ENCODE measurements around the gene CADM1. TPM values are rescaled to one million over a fixed set of nuclear protein-coding genes. Genes with fewer than 3 reads are reported as not detected.

CADM1 gene
- total RNA-seq, 1 experiment from 2014 or later = 0.79 TPM

DNA sequence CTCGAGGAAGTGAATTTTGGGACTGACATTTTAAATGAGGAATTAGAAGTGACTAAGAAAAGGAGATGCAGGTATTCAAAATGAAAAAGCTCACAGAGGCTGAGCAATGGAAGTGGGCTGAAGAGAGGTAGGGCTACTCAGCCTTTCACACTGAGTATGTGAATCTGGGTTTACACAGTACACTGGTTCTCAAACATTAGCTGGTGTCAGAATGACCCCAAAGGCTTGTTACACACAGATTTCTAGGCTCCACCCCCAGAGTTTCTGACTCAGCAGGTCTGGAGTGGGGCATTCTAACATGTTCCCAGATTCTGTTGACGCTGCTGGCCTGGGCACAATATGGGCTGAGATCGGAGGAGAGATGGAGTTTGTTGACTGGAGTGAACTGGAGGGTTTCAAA, 32.8 kb downstream of the CADM1 start:
- no peak for DNase-seq (ENCODE audit: low read depth, low spot score)
- Histone ChIP-seq H3K4me3 (replicated peaks in 1 of 2; ENCODE audit: low read depth in 1 of 2, low read length in 2 of 2) (no peak overlapping the region), H3K4me1 (ENCODE audit: control insufficient read depth in 1 of 2, insufficient read depth in 2 of 2, low read length in 2 of 2) (no peaks in the 10 kb centered on the region), H3K9ac (ENCODE audit: low read length) (no peak overlapping the region), H4K20me1 (ENCODE audit: insufficient read depth) (no peaks in the 10 kb centered on the region), H3K4me2 (ENCODE audit: low read length) (no peak overlapping the region), H3K27me3 (ENCODE audit: insufficient read depth, low read length) (no peaks in the 10 kb centered on the region), H3K79me2 (ENCODE audit: insufficient read depth, low read length) (no peaks in the 10 kb centered on the region), H2AFZ (ENCODE audit: low read depth, low read length, poor library complexity, severe bottlenecking) (no peak overlapping the region), H3K9me2 (ENCODE audit: insufficient read depth) (no peaks in the 10 kb centered on the region), H3K36me3 (ENCODE audit: control insufficient read depth in 1 of 2, insufficient read depth in 2 of 2, low read length in 2 of 2) (no peaks in the 10 kb centered on the region), H3K9me3 (ENCODE audit: control insufficient read depth in 1 of 2, insufficient read depth in 1 of 2, low read depth in 1 of 2, low read length in 2 of 2) (peaks cover 0 to 14% of the 10 kb centered on the region in 2 experiments; a peak in 2 of 4 replicates), H3K27ac (ENCODE audit: low read depth, low read length) (no peak overlapping the region)
- ChIA-PET RAD21 (ENCODE audit: low non-redundant PET in 1 of 2, low total read pairs in 2 of 2, uncharacterized antibody in 2 of 2, unreplicated experiment in 2 of 2) (no interaction called here), CTCF (no interaction called here), POLR2A (no interaction called here)
- no peak for ATAC-seq
- BruUV-seq (replicated peaks) = no TSS peak
- TF ChIP-seq SRF (IDR thresholded peaks at IDR 0.05; ENCODE audit: low read depth) = no peak
- no peak for TF ChIP-seq ZNF274 (IDR thresholded peaks at IDR 0.05; ENCODE audit: low read depth, low read length)
- TF ChIP-seq RAD21 (IDR thresholded peaks at IDR 0.05; ENCODE audit: low read depth) = no peak
- no peak for TF ChIP-seq EZH2phosphoT487 (IDR thresholded peaks at IDR 0.05; ENCODE audit: borderline replicate concordance)
- no peak for TF ChIP-seq ZFX (IDR thresholded peaks at IDR 0.05)
- no peak for TF ChIP-seq YY1 (IDR thresholded peaks at IDR 0.05; ENCODE audit: extremely low read depth, insufficient replicate concordance, low read depth, low read length)
- TF ChIP-seq, protein P1, sequence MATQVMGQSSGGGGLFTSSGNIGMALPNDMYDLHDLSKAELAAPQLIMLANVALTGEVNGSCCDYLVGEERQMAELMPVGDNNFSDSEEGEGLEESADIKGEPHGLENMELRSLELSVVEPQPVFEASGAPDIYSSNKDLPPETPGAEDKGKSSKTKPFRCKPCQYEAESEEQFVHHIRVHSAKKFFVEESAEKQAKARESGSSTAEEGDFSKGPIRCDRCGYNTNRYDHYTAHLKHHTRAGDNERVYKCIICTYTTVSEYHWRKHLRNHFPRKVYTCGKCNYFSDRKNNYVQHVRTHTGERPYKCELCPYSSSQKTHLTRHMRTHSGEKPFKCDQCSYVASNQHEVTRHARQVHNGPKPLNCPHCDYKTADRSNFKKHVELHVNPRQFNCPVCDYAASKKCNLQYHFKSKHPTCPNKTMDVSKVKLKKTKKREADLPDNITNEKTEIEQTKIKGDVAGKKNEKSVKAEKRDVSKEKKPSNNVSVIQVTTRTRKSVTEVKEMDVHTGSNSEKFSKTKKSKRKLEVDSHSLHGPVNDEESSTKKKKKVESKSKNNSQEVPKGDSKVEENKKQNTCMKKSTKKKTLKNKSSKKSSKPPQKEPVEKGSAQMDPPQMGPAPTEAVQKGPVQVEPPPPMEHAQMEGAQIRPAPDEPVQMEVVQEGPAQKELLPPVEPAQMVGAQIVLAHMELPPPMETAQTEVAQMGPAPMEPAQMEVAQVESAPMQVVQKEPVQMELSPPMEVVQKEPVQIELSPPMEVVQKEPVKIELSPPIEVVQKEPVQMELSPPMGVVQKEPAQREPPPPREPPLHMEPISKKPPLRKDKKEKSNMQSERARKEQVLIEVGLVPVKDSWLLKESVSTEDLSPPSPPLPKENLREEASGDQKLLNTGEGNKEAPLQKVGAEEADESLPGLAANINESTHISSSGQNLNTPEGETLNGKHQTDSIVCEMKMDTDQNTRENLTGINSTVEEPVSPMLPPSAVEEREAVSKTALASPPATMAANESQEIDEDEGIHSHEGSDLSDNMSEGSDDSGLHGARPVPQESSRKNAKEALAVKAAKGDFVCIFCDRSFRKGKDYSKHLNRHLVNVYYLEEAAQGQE (IDR thresholded peaks at IDR 0.05; ENCODE audit: low read depth) = no peak
- TF ChIP-seq CEBPB (IDR thresholded peaks at IDR 0.05; ENCODE audit: low read depth) = no peak
- no peak for TF ChIP-seq EGR1 (IDR thresholded peaks at IDR 0.05; ENCODE audit: low read depth)
- no peak for TF ChIP-seq POLR2AphosphoS5 (IDR thresholded peaks at IDR 0.05; ENCODE audit: low read depth, low read length)
- TF ChIP-seq, protein P2, sequence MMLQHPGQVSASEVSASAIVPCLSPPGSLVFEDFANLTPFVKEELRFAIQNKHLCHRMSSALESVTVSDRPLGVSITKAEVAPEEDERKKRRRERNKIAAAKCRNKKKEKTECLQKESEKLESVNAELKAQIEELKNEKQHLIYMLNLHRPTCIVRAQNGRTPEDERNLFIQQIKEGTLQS (IDR thresholded peaks at IDR 0.05) = no peak
- no peak for TF ChIP-seq FOSL1 (IDR thresholded peaks at IDR 0.05; ENCODE audit: low read depth)
- TF ChIP-seq, protein P3, sequence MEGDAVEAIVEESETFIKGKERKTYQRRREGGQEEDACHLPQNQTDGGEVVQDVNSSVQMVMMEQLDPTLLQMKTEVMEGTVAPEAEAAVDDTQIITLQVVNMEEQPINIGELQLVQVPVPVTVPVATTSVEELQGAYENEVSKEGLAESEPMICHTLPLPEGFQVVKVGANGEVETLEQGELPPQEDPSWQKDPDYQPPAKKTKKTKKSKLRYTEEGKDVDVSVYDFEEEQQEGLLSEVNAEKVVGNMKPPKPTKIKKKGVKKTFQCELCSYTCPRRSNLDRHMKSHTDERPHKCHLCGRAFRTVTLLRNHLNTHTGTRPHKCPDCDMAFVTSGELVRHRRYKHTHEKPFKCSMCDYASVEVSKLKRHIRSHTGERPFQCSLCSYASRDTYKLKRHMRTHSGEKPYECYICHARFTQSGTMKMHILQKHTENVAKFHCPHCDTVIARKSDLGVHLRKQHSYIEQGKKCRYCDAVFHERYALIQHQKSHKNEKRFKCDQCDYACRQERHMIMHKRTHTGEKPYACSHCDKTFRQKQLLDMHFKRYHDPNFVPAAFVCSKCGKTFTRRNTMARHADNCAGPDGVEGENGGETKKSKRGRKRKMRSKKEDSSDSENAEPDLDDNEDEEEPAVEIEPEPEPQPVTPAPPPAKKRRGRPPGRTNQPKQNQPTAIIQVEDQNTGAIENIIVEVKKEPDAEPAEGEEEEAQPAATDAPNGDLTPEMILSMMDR (IDR thresholded peaks at IDR 0.05 in 2 of 3, conservative IDR thresholded peaks at IDR 0.05 in 1 of 3; ENCODE audit: borderline replicate concordance in 1 of 3, insufficient read depth in 1 of 3, low read depth in 2 of 3, low read length in 2 of 3) = no peak
- TF ChIP-seq, protein P4, sequence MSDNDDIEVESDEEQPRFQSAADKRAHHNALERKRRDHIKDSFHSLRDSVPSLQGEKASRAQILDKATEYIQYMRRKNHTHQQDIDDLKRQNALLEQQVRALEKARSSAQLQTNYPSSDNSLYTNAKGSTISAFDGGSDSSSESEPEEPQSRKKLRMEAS (IDR thresholded peaks at IDR 0.05) = no peak
- intact Hi-C loops (cut with micrococcal nuclease) = no loop called here

Measured in HCT116 (cell line).